H9 (cell line): ENCODE results near the gene MAPK11. TPM values are rescaled to one million over a fixed set of nuclear protein-coding genes. Genes with fewer than 3 reads are reported as not detected.

Source experiments
- DNase-seq: peaks from one replicate; pipeline ENCODE4 v3.0.0-alpha.2; 2017
- H2AFZ ChIP-seq: one replicate; pipeline ENCODE4 v1.6.1; 2013; ENCODE audit warnings: mild to moderate bottlenecking, low read length, control low read depth, moderate library complexity
- H2AK5ac ChIP-seq: 2 replicates; pipeline ENCODE4 v1.6.1; 2013; ENCODE audit warnings: low read length, control low read depth, mixed read lengths; ENCODE audit not compliant: insufficient read length
- H2BK120ac ChIP-seq: one replicate; pipeline ENCODE4 v1.6.1; 2013; ENCODE audit warnings: low read depth, mild to moderate bottlenecking, low read length, control low read depth, inconsistent platforms; ENCODE audit not compliant: poor library complexity, severe bottlenecking
- H2BK12ac ChIP-seq: 2 replicates; pipeline ENCODE4 v1.6.1; 2013; ENCODE audit warnings: low read length, control low read depth, mixed read lengths, low read depth; ENCODE audit not compliant: insufficient read length
- H2BK15ac ChIP-seq: 2 replicates; pipeline ENCODE4 v1.6.1; 2013; ENCODE audit warnings: low read depth, low read length, control low read depth
- H2BK20ac ChIP-seq: one replicate; pipeline ENCODE4 v1.6.1; 2013; ENCODE audit warnings: low read depth, mild to moderate bottlenecking, low read length, control low read depth, inconsistent platforms; ENCODE audit not compliant: poor library complexity, severe bottlenecking
- H2BK5ac ChIP-seq: 2 replicates; pipeline ENCODE4 v1.6.1; 2013; ENCODE audit warnings: low read length, control low read depth, mixed read lengths; ENCODE audit not compliant: insufficient read length
- H3K14ac ChIP-seq: 2 replicates; pipeline ENCODE4 v1.6.1; 2013; ENCODE audit warnings: low read length, control low read depth; ENCODE audit not compliant: insufficient read depth
- H3K18ac ChIP-seq: 2 replicates; pipeline ENCODE4 v1.6.1; 2013; ENCODE audit warnings: low read depth, mild to moderate bottlenecking, mixed read lengths, low read length, control low read depth; ENCODE audit not compliant: insufficient read length
- H3K23ac ChIP-seq: 2 replicates; pipeline ENCODE4 v1.6.1; 2013; ENCODE audit warnings: low read length, control low read depth, mixed read lengths, low read depth; ENCODE audit not compliant: insufficient read length
- H3K23me2 ChIP-seq: 2 replicates; pipeline ENCODE4 v1.6.1; 2013; ENCODE audit warnings: low read depth, mild to moderate bottlenecking, mixed read lengths, low read length, control low read depth; ENCODE audit not compliant: insufficient read length, poor library complexity, severe bottlenecking
- H3K27ac ChIP-seq: 2 replicates; pipeline ENCODE4 v1.5.1; 2013; ENCODE audit warnings: low read length, control low read depth, mixed read lengths, low read depth; ENCODE audit not compliant: insufficient read length
- H3K27me3 ChIP-seq: 2 replicates; pipeline ENCODE4 v1.6.1; 2013; ENCODE audit warnings: low read length, control low read depth, inconsistent platforms; ENCODE audit not compliant: insufficient read depth
- H3K4ac ChIP-seq: 2 replicates; pipeline ENCODE4 v1.6.1; 2013; ENCODE audit warnings: low read depth, mild to moderate bottlenecking, control low read depth, inconsistent platforms, low read length, moderate library complexity
- H3K4me1 ChIP-seq: 2 replicates; pipeline ENCODE4 v1.6.1; 2013; ENCODE audit warnings: low read length, control low read depth, inconsistent platforms; ENCODE audit not compliant: insufficient read depth
- H3K4me2 ChIP-seq: 2 replicates; pipeline ENCODE4 v1.6.1; 2013; ENCODE audit warnings: low read length, control low read depth, mixed read lengths; ENCODE audit not compliant: insufficient read length, insufficient read depth
- H3K56ac ChIP-seq: 2 replicates; pipeline ENCODE4 v1.6.1; 2013; ENCODE audit warnings: low read depth, mild to moderate bottlenecking, mixed read lengths, low read length, control low read depth; ENCODE audit not compliant: insufficient read length
- H3K79me1 ChIP-seq: 2 replicates; pipeline ENCODE4 v1.6.1; 2013; ENCODE audit warnings: low read depth, mild to moderate bottlenecking, moderate library complexity, low read length, control low read depth, inconsistent platforms; ENCODE audit not compliant: insufficient read depth, poor library complexity, severe bottlenecking
- H3K79me2 ChIP-seq: 2 replicates; pipeline ENCODE4 v1.6.1; 2013; ENCODE audit warnings: low read length, control low read depth, inconsistent platforms; ENCODE audit not compliant: insufficient read depth
- H3K9ac ChIP-seq: 2 replicates; pipeline ENCODE4 v1.6.1; 2013; ENCODE audit warnings: low read length, control low read depth, mixed read lengths; ENCODE audit not compliant: insufficient read length; ENCODE audit errors: extremely low read depth
- H3K9me3 ChIP-seq: one replicate; pipeline ENCODE4 v1.6.1; 2013; ENCODE audit warnings: low read depth, low read length, inconsistent platforms; ENCODE audit not compliant: control insufficient read depth
- H3T11ph ChIP-seq: one replicate; pipeline ENCODE4 v1.6.1; 2013; ENCODE audit warnings: mild to moderate bottlenecking, low read length, control low read depth, inconsistent platforms
- H4K20me1 ChIP-seq: one replicate; pipeline ENCODE4 v1.6.1; 2013; ENCODE audit not compliant: control insufficient read depth, insufficient read length, insufficient read depth
- H4K5ac ChIP-seq: 2 replicates; pipeline ENCODE4 v1.6.1; 2013; ENCODE audit warnings: low read depth, mild to moderate bottlenecking, mixed read lengths, low read length, control low read depth; ENCODE audit not compliant: insufficient read length
- H4K8ac ChIP-seq: replicated peaks from 2 replicates; pipeline ENCODE4 v1.6.1; 2013; ENCODE audit warnings: low read length, control low read depth, mixed read lengths, low read depth; ENCODE audit not compliant: insufficient read length
- H4K91ac ChIP-seq: 2 replicates; pipeline ENCODE4 v1.6.1; 2013; ENCODE audit warnings: low read depth, mild to moderate bottlenecking, moderate library complexity, mixed read lengths, low read length, control low read depth; ENCODE audit not compliant: insufficient read length
- H3K27ac Mint-ChIP-seq, 3 experiments: 2 replicates in 2 of 3; 3 replicates in 1 of 3; pipeline ENCODE4 v1.8.0; 2020 to 2021; ENCODE audit warnings: mixed read lengths in 3 of 3, mild to moderate bottlenecking in 1 of 3, moderate library complexity in 1 of 3
- H3K27me3 Mint-ChIP-seq: 2 replicates; pipeline ENCODE4 v1.8.0; 2021; ENCODE audit warnings: low read depth, mild to moderate bottlenecking, moderate library complexity, mixed read lengths
- H3K36me3 Mint-ChIP-seq, 3 experiments: 2 replicates in 2 of 3; 3 replicates in 1 of 3; pipeline ENCODE4 v1.8.0; 2020 to 2021; ENCODE audit warnings: low read depth in 3 of 3, mixed read lengths in 3 of 3; ENCODE audit not compliant: insufficient read depth in 1 of 3
- H3K4me1 Mint-ChIP-seq, 2 experiments: 2 replicates each; pipeline ENCODE4 v1.8.0; 2020; ENCODE audit warnings: mixed read lengths in 2 of 2
- H3K4me3 Mint-ChIP-seq, 2 experiments: 2 replicates in 1 of 2; 3 replicates in 1 of 2; pipeline ENCODE4 v1.8.0; 2020 to 2021; ENCODE audit warnings: mild to moderate bottlenecking in 2 of 2, mixed read lengths in 2 of 2, moderate library complexity in 1 of 2
- H3K9me3 Mint-ChIP-seq, 2 experiments: 2 replicates in 1 of 2; 3 replicates in 1 of 2; pipeline ENCODE4 v1.8.0; 2020; ENCODE audit warnings: mild to moderate bottlenecking in 2 of 2, mixed read lengths in 2 of 2, moderate library complexity in 1 of 2
- WGBS: extraction: QIAGEN DNeasy Blood & Tissue Kit; methylation state at CpG from one replicate; pipeline ENCODE4 v1.1.7; 2013; ENCODE audit warnings: missing lambda C conversion rate, low lambda C conversion rate, mixed read lengths; ENCODE audit not compliant: insufficient read length; ENCODE audit errors: extremely low coverage; 5-methylcytosine and 5-hydroxymethylcytosine counted together
- total RNA-seq: library from RNA; stranded (reverse); gene quantifications from 2 replicates; pipeline ENCODE4 v1.2.1, GENCODE V29; 2021
- TF ChIP-seq, protein P1 (sequence below): fragments of 200-600 bp; sonication (generic); conservative IDR thresholded peaks from 3 replicates; pipeline ENCODE4 v1.8.0; 2021; ENCODE audit warnings: antibody characterized with exemption, mild to moderate bottlenecking

MAPK11 gene
- total RNA-seq, 1 experiment from 2014 or later, result 1.5 TPM

DNA sequence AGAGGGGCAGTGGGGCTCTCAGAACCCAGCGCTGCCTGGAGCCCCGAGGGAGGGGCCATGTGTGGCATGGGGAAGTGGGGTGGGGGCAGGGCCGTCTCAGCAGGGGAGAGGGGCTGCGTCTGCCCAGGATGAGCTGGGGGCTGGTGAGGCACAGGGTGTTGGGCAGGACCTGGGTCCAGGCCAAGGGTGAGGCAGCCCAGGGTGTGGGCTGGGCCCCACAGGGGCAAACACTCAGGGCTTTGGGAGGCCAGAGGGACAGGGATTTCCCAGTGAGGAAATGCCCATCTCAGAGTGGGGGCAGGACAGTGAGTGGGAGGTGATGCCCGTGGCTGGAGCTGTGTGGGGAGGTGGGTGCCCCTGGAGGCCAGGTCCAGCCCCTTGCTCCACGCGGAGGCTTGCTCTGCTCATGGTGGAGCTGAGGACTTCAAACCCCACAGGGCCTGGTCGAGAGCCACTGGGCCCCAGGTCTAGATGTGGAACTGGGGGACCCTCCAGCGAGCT lies 31.9 kb upstream of the MAPK11 start:
- no peaks in the 10 kb centered on the region for H3K9me3 Mint-ChIP-seq

More for the DNA sequence above, 31.9 kb upstream of the MAPK11 start:
- no peak overlapping the region for H3K23ac ChIP-seq
- no peaks in the 10 kb centered on the region for H3K36me3 Mint-ChIP-seq
- no peak overlapping the region for H2BK120ac ChIP-seq
- H3K14ac ChIP-seq, result no peak overlapping the region; the same call in 1 of the 2 replicates
- peaks cover 19 to 35% of the 10 kb centered on the region in 2 experiments for H3K4me1 Mint-ChIP-seq
- no peaks in the 10 kb centered on the region for H3K79me1 ChIP-seq
- H4K91ac ChIP-seq, result no peak overlapping the region
- H3K9ac ChIP-seq, result no peak overlapping the region
- H3K4me2 ChIP-seq, result no peak overlapping the region
- no peaks in the 10 kb centered on the region for H3K79me2 ChIP-seq
- peaks cover 4% of the 10 kb centered on the region; the same call in 1 of the 2 replicates for H3K27me3 Mint-ChIP-seq
- H2AK5ac ChIP-seq, result no peak overlapping the region
- WGBS, result no CpG with 5 or more reads among the region's 9 CpGs
- no peak overlapping the region for H2BK20ac ChIP-seq
- no peak overlapping the region for H3K18ac ChIP-seq
- H3K56ac ChIP-seq, result no peak overlapping the region
- H2BK12ac ChIP-seq, result no peak overlapping the region
- no peak overlapping the region for H4K5ac ChIP-seq
- no peaks in the 10 kb centered on the region for H3K9me3 ChIP-seq
- no peak for DNase-seq
- no peaks in the 10 kb centered on the region for H3K4me1 ChIP-seq
- H3K27me3 ChIP-seq, result no peaks in the 10 kb centered on the region
- H2BK15ac ChIP-seq, result no peak overlapping the region
- no peak overlapping the region for H2AFZ ChIP-seq
- no peak overlapping the region for H3K4ac ChIP-seq
- no peaks in the 10 kb centered on the region for H4K20me1 ChIP-seq
- H3K27ac Mint-ChIP-seq, result no peak overlapping the region
- no peak overlapping the region for H4K8ac ChIP-seq
- TF ChIP-seq, protein P1, sequence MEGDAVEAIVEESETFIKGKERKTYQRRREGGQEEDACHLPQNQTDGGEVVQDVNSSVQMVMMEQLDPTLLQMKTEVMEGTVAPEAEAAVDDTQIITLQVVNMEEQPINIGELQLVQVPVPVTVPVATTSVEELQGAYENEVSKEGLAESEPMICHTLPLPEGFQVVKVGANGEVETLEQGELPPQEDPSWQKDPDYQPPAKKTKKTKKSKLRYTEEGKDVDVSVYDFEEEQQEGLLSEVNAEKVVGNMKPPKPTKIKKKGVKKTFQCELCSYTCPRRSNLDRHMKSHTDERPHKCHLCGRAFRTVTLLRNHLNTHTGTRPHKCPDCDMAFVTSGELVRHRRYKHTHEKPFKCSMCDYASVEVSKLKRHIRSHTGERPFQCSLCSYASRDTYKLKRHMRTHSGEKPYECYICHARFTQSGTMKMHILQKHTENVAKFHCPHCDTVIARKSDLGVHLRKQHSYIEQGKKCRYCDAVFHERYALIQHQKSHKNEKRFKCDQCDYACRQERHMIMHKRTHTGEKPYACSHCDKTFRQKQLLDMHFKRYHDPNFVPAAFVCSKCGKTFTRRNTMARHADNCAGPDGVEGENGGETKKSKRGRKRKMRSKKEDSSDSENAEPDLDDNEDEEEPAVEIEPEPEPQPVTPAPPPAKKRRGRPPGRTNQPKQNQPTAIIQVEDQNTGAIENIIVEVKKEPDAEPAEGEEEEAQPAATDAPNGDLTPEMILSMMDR, result no peak
- no peak overlapping the region for H3T11ph ChIP-seq
- no peak overlapping the region for H3K27ac ChIP-seq
- no peak overlapping the region for H2BK5ac ChIP-seq
- H3K23me2 ChIP-seq, result peaks cover 11% of the 10 kb centered on the region
- no peak overlapping the region for H3K4me3 Mint-ChIP-seq
